Esophagus muscularis mucosa (tissue), 3 donors: ENCODE results near the gene GATAD2B.

Experiments used
- CTCF ChIP-seq, 3 experiments: fragments of 200-600 bp in 2 of 3; fragments of 450-650 bp in 1 of 3; sonication (generic) in 2 of 3; IDR thresholded peaks; one replicate each; pipeline ENCODE4 v1.5.1; 2017 to 2019; ENCODE audit warnings: antibody characterized with exemption in 3 of 3, mild to moderate bottlenecking in 2 of 3, moderate library complexity in 1 of 3
- POLR2A ChIP-seq: fragments of 450-650 bp; IDR thresholded peaks from one replicate; pipeline ENCODE4 v1.6.1; 2017; ENCODE audit warnings: antibody characterized with exemption, moderate library complexity, mild to moderate bottlenecking, low read depth
- POLR2AphosphoS5 ChIP-seq, 2 donors: sonication (generic); formaldehyde crosslinking; IDR thresholded peaks; one replicate each; pipeline ENCODE4 v1.6.1; 2017; ENCODE audit warnings: antibody characterized with exemption in 2 of 2

GRCh38 chr1:153886127-153886526, 36.6 kb downstream of the GATAD2B start:
- TF ChIP-seq POLR2AphosphoS5 (IDR thresholded peaks at IDR 0.05) (no peak), CTCF (IDR thresholded peaks at IDR 0.05) (no peak), POLR2A (no peak)
